OCI-LY3 (cell line): Measurements from ENCODE around the gene MRPL58.

Experiments used
- H2AFZ ChIP-seq: fragments of 200-600, 300-600 bp; shearing (Covaris generic); 2 replicates; pipeline ENCODE4 v1.6.0; 2014; ENCODE audit warnings: antibody characterized with exemption, low read depth, low read length
- H3K27ac ChIP-seq: fragments of 200-600, 300-600 bp; sonication (generic); 2 replicates; pipeline ENCODE4 v1.5.1; 2014; ENCODE audit warnings: mild to moderate bottlenecking, low read length, moderate library complexity, mixed read lengths
- H3K27me3 ChIP-seq: fragments of 200-600, 300-600 bp; sonication (generic); 2 replicates; pipeline ENCODE4 v1.6.1; 2014; ENCODE audit warnings: low read depth, low read length, mixed read lengths
- H3K36me3 ChIP-seq: fragments of 200-600, 300-600 bp; sonication (generic); replicated peaks from 2 replicates; pipeline ENCODE3; 2014; ENCODE audit warnings: low read depth, low read length, mixed read lengths
- H3K4me1 ChIP-seq: fragments of 300-600, 200-600 bp; sonication (generic); 2 replicates; pipeline ENCODE4 v1.6.1; 2014; ENCODE audit warnings: low read length, mixed read lengths
- H3K4me2 ChIP-seq: fragments of 200-600, 300-600 bp; sonication (generic); 2 replicates; pipeline ENCODE4 v1.6.1; 2014; ENCODE audit warnings: low read length, mixed read lengths
- H3K4me3 ChIP-seq: fragments of 300-600, 200-600 bp; sonication (generic); 2 replicates; pipeline ENCODE4 v1.5.1; 2014; ENCODE audit warnings: antibody characterized with exemption, mild to moderate bottlenecking, low read length, moderate library complexity
- H3K79me2 ChIP-seq: fragments of 300-600, 200-600 bp; shearing (Covaris generic); 2 replicates; pipeline ENCODE4 v1.6.1; 2014; ENCODE audit warnings: mild to moderate bottlenecking, low read length, mixed read lengths
- H3K9ac ChIP-seq: fragments of 300-600, 200-600 bp; shearing (Covaris generic); 2 replicates; pipeline ENCODE4 v1.6.0; 2014; ENCODE audit warnings: mild to moderate bottlenecking, low read length, moderate library complexity
- H3K9me3 ChIP-seq: fragments of 200-600, 300-600 bp; shearing (Covaris generic); 2 replicates; pipeline ENCODE4 v1.6.1; 2014; ENCODE audit warnings: low read length, mixed read lengths; ENCODE audit not compliant: insufficient read depth
- H4K20me1 ChIP-seq: fragments of 200-600, 300-600 bp; sonication (generic); 2 replicates; pipeline ENCODE4 v1.6.1; 2016; ENCODE audit warnings: low read length, mixed read lengths; ENCODE audit not compliant: insufficient read depth
- CTCF ChIP-seq: fragments of 200-600, 300-600 bp; sonication (generic); IDR thresholded peaks from 2 replicates; pipeline ENCODE4 v1.5.1; 2014; ENCODE audit warnings: antibody characterized with exemption, low read length, low read depth
- EZH2phosphoT487 ChIP-seq: fragments of 200-600 bp; shearing (Covaris generic); IDR thresholded peaks from 2 replicates; pipeline ENCODE4 v1.6.1; 2018; ENCODE audit warnings: antibody characterized with exemption, mixed run types, low read depth

The MRPL58 gene

GRCh38 chr17:74987909-74988711 is 24.4 kb upstream of the MRPL58 start:
- H3K27ac ChIP-seq: no peak overlapping the region
- peaks cover 27% of the 10 kb centered on the region for H3K27me3 ChIP-seq
- peaks cover 9% of the 10 kb centered on the region for H3K4me1 ChIP-seq
- no peaks in the 10 kb centered on the region for H3K79me2 ChIP-seq
- H2AFZ ChIP-seq: no peak overlapping the region
- H3K9me3 ChIP-seq: no peaks in the 10 kb centered on the region
- H3K4me2 ChIP-seq: peak overlapping the region; percentile 79
- TF ChIP-seq EZH2phosphoT487 (no peak), CTCF (no peak)
- peak overlapping the region; percentile 62 for H3K9ac ChIP-seq
- no peaks in the 10 kb centered on the region for H4K20me1 ChIP-seq
- peak overlapping the region; percentile 95 for H3K4me3 ChIP-seq
- H3K36me3 ChIP-seq: no peaks in the 10 kb centered on the region

GRCh38 chr17:74990581-74991105 is 21.8 kb upstream of the MRPL58 start:
- Histone ChIP-seq H3K9ac (no peak overlapping the region), H3K9me3 (no peaks in the 10 kb centered on the region), H4K20me1 (no peaks in the 10 kb centered on the region), H2AFZ (no peak overlapping the region), H3K4me1 (peaks cover 9% of the 10 kb centered on the region), H3K36me3 (no peaks in the 10 kb centered on the region), H3K79me2 (no peaks in the 10 kb centered on the region), H3K4me2 (no peak overlapping the region), H3K27me3 (peaks cover 15% of the 10 kb centered on the region; the same call in 1 of the 2 replicates), H3K27ac (no peak overlapping the region), H3K4me3 (no peak overlapping the region)
- TF ChIP-seq CTCF: no peak
- TF ChIP-seq EZH2phosphoT487: no peak

- H3K36me3 ChIP-seq: no peaks in the 10 kb centered on the region
- peaks cover 9% of the 10 kb centered on the region; the same call in 1 of the 2 replicates for H3K27me3 ChIP-seq
- no peak overlapping the region for H2AFZ ChIP-seq
- no peak overlapping the region for H3K27ac ChIP-seq
- H3K4me1 ChIP-seq: no peaks in the 10 kb centered on the region
- H3K79me2 ChIP-seq: no peaks in the 10 kb centered on the region
- no peak overlapping the region for H3K4me3 ChIP-seq
- no peaks in the 10 kb centered on the region for H3K9me3 ChIP-seq
- H3K9ac ChIP-seq: no peak overlapping the region
- H4K20me1 ChIP-seq: no peaks in the 10 kb centered on the region
- no peak for TF ChIP-seq EZH2phosphoT487
- TF ChIP-seq CTCF: no peak
- H3K4me2 ChIP-seq: no peak overlapping the region
These were observed 20.2 kb upstream of the MRPL58 start for GRCh38 chr17:74992223-74992622.

GRCh38 chr17:74994440-74994839 is 18.0 kb upstream of the MRPL58 start:
- H3K4me3 ChIP-seq: no peak overlapping the region
- no peaks in the 10 kb centered on the region for H3K4me1 ChIP-seq
- H3K36me3 ChIP-seq: no peaks in the 10 kb centered on the region
- no peaks in the 10 kb centered on the region for H3K79me2 ChIP-seq
- no peaks in the 10 kb centered on the region for H3K9me3 ChIP-seq
- no peak overlapping the region for H3K4me2 ChIP-seq
- no peaks in the 10 kb centered on the region for H4K20me1 ChIP-seq
- no peak overlapping the region for H3K27ac ChIP-seq
- H3K9ac ChIP-seq: no peak overlapping the region
- no peak overlapping the region for H2AFZ ChIP-seq
- no peak for TF ChIP-seq EZH2phosphoT487
- TF ChIP-seq CTCF: no peak
- no peaks in the 10 kb centered on the region for H3K27me3 ChIP-seq
